ENCODE measurements around the gene IST1.
A peak's percentile ranks its signal among the peaks of the same experiment; 100 is the strongest.

The IST1 gene

GRCh38 chr16:71920658-71921057, 25.3 kb downstream of the IST1 start:
- no peak for DNase-seq

GRCh38 chr16:71923941-71924690, 28.8 kb downstream of the IST1 start:
- DNase-seq, result no peak

GRCh38 chr16:71924710-71925109, 29.4 kb downstream of the IST1 start:
- DNase-seq, result no peak

GRCh38 chr16:71927383-71927782, 32.1 kb downstream of the IST1 start:
- DNase-seq, result no peak

- no peak for DNase-seq
Observed at GRCh38 chr16:71927787-71928186, 32.5 kb downstream of the IST1 start.

GRCh38 chr16:71929048-71929447, 33.7 kb downstream of the IST1 start:
- DNase-seq, result no peak

GRCh38 chr16:71930013-71930563, 34.8 kb downstream of the IST1 start:
- DNase-seq, result no peak

GRCh38 chr16:71931001-71931400, 35.7 kb downstream of the IST1 start:
- no peak for DNase-seq

- DNase-seq, result no peak
Observed at GRCh38 chr16:71931599-71931998, 36.3 kb downstream of the IST1 start.

GRCh38 chr16:71933017-71933416, 37.7 kb downstream of the IST1 start:
- DNase-seq, result no peak

GRCh38 chr16:71933913-71934695, 38.8 kb downstream of the IST1 start:
- no peak for DNase-seq

- DNase-seq, result no peak
Observed at GRCh38 chr16:71937868-71938510, 42.7 kb downstream of the IST1 start.

- no peak for DNase-seq
Observed at GRCh38 chr16:71943887-71944286, 48.6 kb downstream of the IST1 start.

GRCh38 chr16:71945616-71946015, 50.3 kb downstream of the IST1 start:
- DNase-seq, result peak in 1 of 3 donors; percentile 6

GRCh38 chr16:71952825-71953224, 57.5 kb downstream of the IST1 start:
- no peak for DNase-seq

- no peak for DNase-seq
Observed at GRCh38 chr16:71954180-71954579, 58.8 kb downstream of the IST1 start.

- DNase-seq, result no peak
Observed at GRCh38 chr16:71954699-71955195, 59.4 kb downstream of the IST1 start.

- DNase-seq, result peak; percentile 21 to 48 (median 40)
Observed at GRCh38 chr16:71956486-71956885, 61.2 kb downstream of the IST1 start.

GRCh38 chr16:71961066-71962039, 66.0 kb downstream of the IST1 start:
- peak; percentile 83 to 90 (median 90) for DNase-seq

- no peak for DNase-seq
Observed at GRCh38 chr16:71963125-71963875, 68.0 kb downstream of the IST1 start.

GRCh38 chr16:71965223-71965622, 69.9 kb downstream of the IST1 start:
- DNase-seq, result no peak

Measured in suppressor macrophage treated with lipopolysaccharide for 1 hour (primary cell).